Activated T-helper 2 cell treated with anti-CD3 and anti-CD28 coated beads, Interferon-gamma antibody, Interleukin-2, Interleukin-4, amounts not matched to agents 10 μg/mL and 5 μg/mL and 100 μg/mL, durations not matched to agents 14 hours and 24 hours and 36 hours (primary cell): ENCODE measurements around the gene DIP2B. TPM values are rescaled to one million over a fixed set of nuclear protein-coding genes. Genes with fewer than 3 reads are reported as not detected.

ENCODE experiments used
- DNase-seq: peaks from one replicate; pipeline ENCODE4 v3.0.0; 2021; ENCODE audit warnings: low spot score
- H3K27ac Mint-ChIP-seq: one replicate; pipeline ENCODE4 v1.8.0; 2021; ENCODE audit warnings: mixed read lengths
- H3K27me3 Mint-ChIP-seq: one replicate; pipeline ENCODE4 v1.8.0; 2021; ENCODE audit warnings: low read depth, mixed read lengths
- H3K36me3 Mint-ChIP-seq: one replicate; pipeline ENCODE4 v1.8.0; 2021; ENCODE audit warnings: low read depth, mixed read lengths
- H3K4me1 Mint-ChIP-seq: one replicate; pipeline ENCODE4 v1.8.0; 2021; ENCODE audit warnings: low read depth, mixed read lengths
- H3K4me3 Mint-ChIP-seq: one replicate; pipeline ENCODE4 v1.8.0; 2021; ENCODE audit warnings: low read depth, mild to moderate bottlenecking, moderate library complexity, mixed read lengths
- H3K9me3 Mint-ChIP-seq: one replicate; pipeline ENCODE4 v1.8.0; 2021; ENCODE audit warnings: mixed read lengths
- intact Hi-C: fragments of 100-400 bp; cut with micrococcal nuclease; formaldehyde crosslinking; loops from one replicate; pipeline ENCODE4 v1.15.1; 2023
- total RNA-seq: library from RNA; stranded (reverse); gene quantifications from 2 replicates; pipeline ENCODE4 v1.2.3, GENCODE V29; 2022

The DIP2B gene
- total RNA-seq, 1 donor from 2014 or later, result 27.4 TPM

DNA sequence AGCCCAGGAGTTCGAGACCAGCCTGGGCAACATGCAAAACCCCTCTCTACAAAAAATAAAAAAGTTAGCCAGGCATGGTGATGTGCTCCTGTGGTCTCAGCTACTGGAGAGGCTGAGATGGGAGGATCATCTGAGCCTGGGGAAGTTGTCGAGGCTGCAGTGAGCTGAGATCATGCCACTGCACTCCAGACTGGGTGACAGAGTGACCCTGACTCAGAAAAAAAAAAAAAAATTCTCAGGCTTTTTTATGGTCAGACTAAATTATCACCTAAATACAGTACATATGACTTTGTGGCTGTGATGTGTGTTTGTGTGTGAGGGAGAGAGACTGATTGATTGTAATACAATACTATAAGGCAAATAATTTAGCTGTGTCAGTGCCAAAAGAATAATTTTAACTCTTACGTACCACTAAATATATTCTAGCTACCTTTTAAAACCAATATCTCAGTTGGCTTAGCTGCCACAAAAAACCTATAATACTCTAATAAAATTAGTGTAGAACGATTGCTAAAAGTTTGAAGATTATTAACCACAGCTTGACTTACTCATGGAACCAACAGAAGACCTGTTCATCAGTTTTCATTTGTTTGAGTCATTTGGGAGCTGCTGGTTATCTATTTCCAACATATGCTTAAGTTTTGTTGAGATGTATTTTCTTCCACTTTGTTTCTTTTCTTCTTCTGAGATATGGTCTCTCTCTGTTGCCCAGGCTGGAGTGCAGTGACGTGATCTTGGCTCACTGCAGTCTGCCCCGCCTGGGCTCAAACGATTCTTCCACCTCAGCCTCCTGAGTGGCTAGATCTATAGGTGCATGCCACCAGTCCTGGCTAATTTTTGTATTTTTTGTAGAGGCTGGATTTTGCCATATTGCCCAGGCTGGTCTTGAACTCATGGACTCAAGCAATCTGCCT, 58.0 kb downstream of the DIP2B start:
- Mint-ChIP-seq H3K9me3 (no peaks in the 10 kb centered on the region), H3K36me3 (peaks cover 10% of the 10 kb centered on the region), H3K27me3 (no peaks in the 10 kb centered on the region), H3K4me1 (peaks cover 21% of the 10 kb centered on the region), H3K4me3 (no peak overlapping the region), H3K27ac (no peak overlapping the region)
- intact Hi-C loops, result no loop called here
- DNase-seq, result no peak

DNA sequence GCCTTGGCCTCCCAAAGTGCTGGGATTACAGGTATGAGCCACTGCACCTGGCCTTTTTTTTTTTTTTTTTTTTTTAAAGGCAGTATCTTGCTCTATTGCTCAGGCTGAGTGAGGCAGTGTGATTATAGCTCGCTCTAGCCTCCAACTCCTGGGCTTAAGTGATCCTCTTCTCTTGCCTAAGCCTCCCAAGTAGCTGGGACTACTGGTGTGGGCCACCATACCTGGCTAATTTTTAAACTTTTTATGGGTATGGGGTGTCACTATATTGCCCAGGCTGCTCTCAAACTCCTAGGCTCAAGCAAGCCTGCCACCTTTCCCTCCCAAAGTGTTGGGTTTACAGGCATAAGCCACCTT, 58.6 kb downstream of the DIP2B start:
- intact Hi-C loops, result no loop called here
- Mint-ChIP-seq H3K36me3 (peaks cover 8% of the 10 kb centered on the region), H3K27me3 (no peaks in the 10 kb centered on the region), H3K9me3 (no peaks in the 10 kb centered on the region), H3K27ac (no peak overlapping the region), H3K4me3 (no peak overlapping the region), H3K4me1 (peaks cover 23% of the 10 kb centered on the region)
- DNase-seq, result no peak

DNA sequence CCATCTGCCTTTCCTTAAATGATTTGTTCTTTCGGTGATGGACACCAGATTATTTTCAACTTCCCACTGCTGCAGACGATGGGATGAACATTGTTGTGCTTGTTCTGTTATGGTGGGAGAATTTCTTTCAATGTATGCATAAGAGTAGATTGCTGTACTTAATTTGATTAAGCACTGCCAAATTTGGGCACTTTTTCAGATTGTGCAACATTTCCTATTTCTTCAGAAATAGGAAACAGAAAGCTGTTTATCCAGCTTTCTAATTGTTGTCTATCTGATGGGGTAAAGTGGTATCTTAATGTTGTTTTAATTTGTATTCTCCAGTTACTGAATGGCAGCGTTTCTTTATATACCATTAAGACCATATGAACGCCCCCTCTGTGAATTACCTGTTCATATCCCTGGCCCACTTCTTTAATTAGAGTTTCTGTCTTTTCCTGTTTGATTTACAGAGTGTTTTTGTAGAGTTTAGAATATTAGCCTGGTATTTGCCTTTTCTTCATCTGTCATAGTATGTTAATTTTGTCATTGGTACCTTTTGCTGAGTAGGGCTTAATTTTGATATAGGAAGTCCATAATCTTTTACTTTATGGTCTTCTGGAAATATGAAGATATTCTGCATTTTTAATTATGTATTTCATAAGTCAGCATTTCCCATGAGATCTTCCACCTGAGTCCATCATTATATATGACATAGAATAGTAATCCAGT, 59.6 kb downstream of the DIP2B start:
- no peaks in the 10 kb centered on the region for H3K9me3 Mint-ChIP-seq
- intact Hi-C loops, result no loop called here
- DNase-seq, result no peak
- peaks cover 27% of the 10 kb centered on the region for H3K4me1 Mint-ChIP-seq
- H3K4me3 Mint-ChIP-seq, result no peak overlapping the region
- H3K27ac Mint-ChIP-seq, result no peak overlapping the region
- H3K36me3 Mint-ChIP-seq, result peaks cover 7% of the 10 kb centered on the region
- no peaks in the 10 kb centered on the region for H3K27me3 Mint-ChIP-seq

DNA sequence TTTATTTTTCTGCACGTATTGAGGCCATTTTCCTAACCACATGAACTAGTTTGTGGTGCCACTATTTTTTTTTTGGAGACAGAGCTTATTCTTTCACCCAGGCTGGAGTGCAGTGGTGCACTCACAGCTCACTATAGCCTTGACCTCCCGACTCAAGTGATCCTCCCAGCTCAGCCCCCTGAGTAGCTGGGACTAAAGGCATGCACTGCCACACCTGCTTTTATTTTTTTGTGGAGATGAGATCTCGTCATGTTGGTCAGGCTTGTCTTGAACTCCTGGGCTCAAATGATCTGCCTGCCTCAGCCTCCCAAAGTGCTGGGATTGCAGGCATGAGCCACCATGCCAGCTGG, 60.1 kb downstream of the DIP2B start:
- Mint-ChIP-seq H3K9me3 (no peaks in the 10 kb centered on the region), H3K4me3 (no peak overlapping the region), H3K4me1 (peaks cover 27% of the 10 kb centered on the region), H3K36me3 (peaks cover 7% of the 10 kb centered on the region), H3K27me3 (no peaks in the 10 kb centered on the region), H3K27ac (no peak overlapping the region)
- no peak for DNase-seq
- intact Hi-C loops, result no loop called here

DNA sequence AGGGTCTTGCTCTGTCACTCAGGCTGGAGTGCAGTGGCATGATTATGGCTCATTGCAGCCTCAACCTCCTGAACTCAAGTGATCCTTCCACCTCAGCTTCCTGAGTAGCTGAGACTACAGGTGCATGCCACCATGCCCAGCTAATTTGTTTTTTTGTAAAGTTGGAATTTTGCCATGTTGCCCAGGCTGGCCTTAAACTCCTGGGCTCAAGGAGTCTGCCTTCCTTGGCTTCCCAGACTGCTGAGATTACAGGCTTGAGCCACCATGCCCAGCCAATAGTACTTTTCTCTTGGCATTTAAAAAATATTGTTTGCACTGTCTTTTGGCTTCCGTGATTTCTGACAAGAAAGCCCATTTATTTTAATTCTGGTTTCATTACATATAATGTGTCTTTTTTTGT, 61.3 kb downstream of the DIP2B start:
- Mint-ChIP-seq H3K4me3 (no peak overlapping the region), H3K36me3 (peaks cover 7% of the 10 kb centered on the region), H3K27ac (no peak overlapping the region), H3K27me3 (no peaks in the 10 kb centered on the region), H3K4me1 (peaks cover 27% of the 10 kb centered on the region), H3K9me3 (no peaks in the 10 kb centered on the region)
- intact Hi-C loops, result no loop called here
- DNase-seq, result no peak

DNA sequence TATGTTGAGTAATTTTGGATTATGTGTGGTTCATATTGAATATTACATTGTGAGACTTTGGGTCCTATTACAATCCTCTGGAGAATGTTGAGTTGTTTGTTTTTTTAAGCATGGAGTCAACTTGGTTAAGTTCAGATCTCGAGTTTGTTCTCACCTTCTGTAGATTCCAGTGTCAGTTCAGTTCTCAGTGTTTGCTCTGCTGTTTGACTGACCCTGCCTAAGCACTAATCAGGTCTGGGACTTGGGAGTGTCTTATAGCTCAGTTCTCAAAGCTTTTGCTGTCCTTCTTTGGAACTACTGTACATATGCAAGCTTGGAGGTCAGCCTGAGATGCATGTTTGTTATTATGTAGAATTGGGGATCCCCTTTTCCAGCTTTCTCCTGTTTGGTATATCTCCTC, 63.1 kb downstream of the DIP2B start:
- Mint-ChIP-seq H3K27ac (no peak overlapping the region), H3K36me3 (peaks cover 7% of the 10 kb centered on the region), H3K27me3 (no peaks in the 10 kb centered on the region), H3K9me3 (no peaks in the 10 kb centered on the region), H3K4me3 (no peak overlapping the region), H3K4me1 (peaks cover 28% of the 10 kb centered on the region)
- intact Hi-C loops, result no loop called here
- no peak for DNase-seq

DNA sequence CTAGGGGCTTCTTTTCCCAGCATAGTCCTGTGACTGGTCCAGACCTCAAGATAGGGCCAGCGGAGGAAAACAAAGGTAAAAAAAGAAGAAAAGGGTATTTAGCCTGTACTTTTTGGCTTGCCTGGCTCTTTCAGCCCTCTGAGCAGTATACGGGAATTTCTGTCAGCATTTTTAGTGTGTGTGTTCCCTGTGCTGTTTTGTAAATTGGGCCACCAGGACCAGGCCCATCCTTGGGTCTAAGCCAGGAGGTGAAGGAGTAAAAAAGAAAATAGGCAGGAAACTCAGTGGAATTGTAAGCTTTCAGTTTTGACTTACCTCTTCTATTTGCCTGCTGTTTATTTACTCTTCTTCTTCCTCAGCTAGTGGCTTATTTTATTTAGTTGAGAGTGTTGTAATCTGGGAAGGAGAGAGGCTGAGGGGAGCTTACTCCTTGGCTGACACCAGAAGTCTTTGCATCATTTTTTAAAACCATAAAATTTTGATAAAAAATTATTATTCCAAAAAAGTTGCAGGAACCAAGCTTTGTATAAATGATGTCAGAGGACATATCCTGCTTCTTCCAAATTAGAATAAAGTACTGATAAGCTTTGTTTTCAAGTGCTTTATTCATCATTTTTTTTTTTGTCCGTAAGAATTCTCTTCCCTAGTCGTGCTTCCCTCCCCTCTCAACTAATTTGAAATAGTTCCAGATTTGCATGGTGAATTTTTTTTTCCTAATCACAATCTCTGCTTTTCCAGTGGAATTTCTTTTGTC, 63.7 kb downstream of the DIP2B start:
- Mint-ChIP-seq H3K27me3 (no peaks in the 10 kb centered on the region), H3K4me1 (peaks cover 31% of the 10 kb centered on the region), H3K27ac (no peak overlapping the region), H3K4me3 (no peak overlapping the region), H3K36me3 (peaks cover 7% of the 10 kb centered on the region), H3K9me3 (no peaks in the 10 kb centered on the region)
- intact Hi-C loops, result no loop called here
- no peak for DNase-seq

DNA sequence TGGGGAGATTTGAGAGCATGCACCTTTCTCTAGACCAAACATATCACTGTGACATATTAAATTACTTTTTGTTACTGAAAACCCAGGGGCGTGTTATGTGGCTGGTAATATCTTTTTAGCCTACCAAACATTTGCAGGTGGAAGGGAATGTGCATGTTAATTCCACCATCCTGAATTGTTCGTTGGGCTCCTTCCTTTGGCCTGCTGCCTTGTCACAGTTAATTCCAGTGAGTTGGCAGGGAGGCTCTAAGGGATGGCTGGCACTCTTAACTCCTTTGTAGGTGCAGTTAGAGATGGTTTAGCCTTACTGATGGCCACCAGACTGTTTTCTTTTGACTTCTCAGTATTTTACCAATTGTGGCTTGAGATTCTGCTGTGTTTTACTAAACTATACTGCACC, 64.5 kb downstream of the DIP2B start:
- Mint-ChIP-seq H3K4me1 (peaks cover 27% of the 10 kb centered on the region), H3K27ac (no peak overlapping the region), H3K9me3 (no peaks in the 10 kb centered on the region), H3K36me3 (peaks cover 4% of the 10 kb centered on the region), H3K27me3 (no peaks in the 10 kb centered on the region), H3K4me3 (no peak overlapping the region)
- intact Hi-C loops, result no loop called here
- no peak for DNase-seq

DNA sequence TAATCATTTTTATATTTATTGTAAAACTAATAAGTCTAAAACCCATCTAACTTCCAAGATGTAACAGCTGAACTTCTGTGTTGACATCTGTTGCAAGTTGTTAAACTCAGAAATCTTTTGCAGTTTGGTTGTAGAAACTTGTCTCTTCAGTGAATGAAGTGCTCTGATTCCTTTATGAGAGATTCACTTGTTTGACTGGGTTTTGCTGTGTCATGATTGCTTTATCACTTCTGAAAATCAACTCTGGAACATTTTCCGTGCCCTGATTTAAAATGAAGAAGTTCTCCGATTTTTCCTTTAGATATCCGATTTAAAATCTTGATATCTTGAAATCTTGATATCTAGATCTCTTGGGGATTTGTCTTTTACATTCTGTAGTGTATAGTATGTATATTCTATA, 65.1 kb downstream of the DIP2B start:
- no peak overlapping the region for H3K27ac Mint-ChIP-seq
- H3K4me1 Mint-ChIP-seq, result peaks cover 23% of the 10 kb centered on the region
- no peaks in the 10 kb centered on the region for H3K9me3 Mint-ChIP-seq
- H3K4me3 Mint-ChIP-seq, result no peak overlapping the region
- H3K27me3 Mint-ChIP-seq, result no peaks in the 10 kb centered on the region
- intact Hi-C loops, result no loop called here
- DNase-seq, result no peak
- H3K36me3 Mint-ChIP-seq, result peaks cover 4% of the 10 kb centered on the region

DNA sequence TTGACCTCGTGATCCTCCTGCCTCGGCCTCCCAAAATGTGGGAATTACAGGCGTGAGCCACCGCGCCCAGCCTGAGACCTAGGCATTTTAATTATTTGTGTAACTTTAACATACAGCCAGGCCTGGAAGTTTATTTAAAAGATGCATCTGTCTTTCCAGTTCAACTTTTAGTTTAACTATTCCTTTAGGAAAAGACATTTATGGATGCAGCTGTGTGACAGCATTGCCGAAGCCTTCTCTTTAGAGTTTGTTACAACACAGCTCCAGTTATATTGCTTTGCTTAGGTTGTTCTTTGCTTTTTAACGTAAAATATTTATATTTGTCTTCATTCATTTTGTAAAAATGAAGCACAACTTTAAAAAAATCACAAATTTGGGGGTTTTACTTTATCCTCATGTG, 67.0 kb downstream of the DIP2B start:
- Mint-ChIP-seq H3K36me3 (peaks cover 4% of the 10 kb centered on the region), H3K9me3 (no peaks in the 10 kb centered on the region), H3K4me3 (no peak overlapping the region), H3K27me3 (no peaks in the 10 kb centered on the region), H3K4me1 (peaks cover 21% of the 10 kb centered on the region), H3K27ac (no peak overlapping the region)
- intact Hi-C loops, result no loop called here
- DNase-seq, result no peak

DNA sequence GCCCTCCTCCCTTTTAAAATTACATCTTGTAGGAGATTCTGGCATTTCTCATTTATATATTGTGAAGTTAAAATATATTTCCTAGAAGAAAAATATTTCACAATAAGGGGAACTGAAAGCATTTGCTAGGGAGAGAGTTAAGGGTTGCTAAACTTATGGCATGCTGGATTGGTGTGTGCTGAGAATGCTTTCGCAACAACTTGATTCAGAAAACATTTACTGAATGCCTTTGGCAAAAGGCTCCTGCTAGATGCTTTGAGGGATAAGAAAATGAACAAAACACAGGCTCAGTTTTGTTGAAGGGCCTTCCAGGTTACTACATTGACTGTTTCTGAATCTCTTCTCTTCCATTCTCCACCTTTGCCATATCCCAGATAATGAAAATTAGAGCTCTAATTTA, 67.5 kb downstream of the DIP2B start:
- H3K9me3 Mint-ChIP-seq, result no peaks in the 10 kb centered on the region
- DNase-seq, result no peak
- H3K27ac Mint-ChIP-seq, result no peak overlapping the region
- intact Hi-C loops, result no loop called here
- no peak overlapping the region for H3K4me3 Mint-ChIP-seq
- H3K36me3 Mint-ChIP-seq, result peaks cover 4% of the 10 kb centered on the region
- peaks cover 21% of the 10 kb centered on the region for H3K4me1 Mint-ChIP-seq
- H3K27me3 Mint-ChIP-seq, result no peaks in the 10 kb centered on the region

DNA sequence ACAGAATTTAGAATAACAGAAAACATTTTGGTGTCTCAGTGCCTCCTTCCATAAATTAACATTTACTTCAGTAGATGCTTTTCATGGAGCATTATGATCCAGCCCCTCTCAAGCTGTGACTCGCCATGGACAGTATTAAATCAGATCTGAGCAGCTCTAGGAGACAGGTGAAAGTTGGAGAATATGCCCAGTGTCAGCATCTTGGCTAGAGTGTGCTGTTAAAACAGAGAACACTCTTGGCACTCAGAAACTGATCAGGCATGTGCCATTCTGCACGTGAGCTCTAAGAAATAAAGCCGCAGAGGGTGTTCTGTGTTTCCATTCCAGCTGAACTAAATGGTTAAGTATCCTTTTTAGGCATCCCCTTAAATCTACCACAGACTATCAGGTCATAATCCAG, 68.0 kb downstream of the DIP2B start:
- intact Hi-C loops, result no loop called here
- no peak overlapping the region for H3K4me3 Mint-ChIP-seq
- H3K27me3 Mint-ChIP-seq, result no peaks in the 10 kb centered on the region
- H3K27ac Mint-ChIP-seq, result no peak overlapping the region
- no peaks in the 10 kb centered on the region for H3K9me3 Mint-ChIP-seq
- peaks cover 22% of the 10 kb centered on the region for H3K4me1 Mint-ChIP-seq
- DNase-seq, result no peak
- peaks cover 2% of the 10 kb centered on the region for H3K36me3 Mint-ChIP-seq

DNA sequence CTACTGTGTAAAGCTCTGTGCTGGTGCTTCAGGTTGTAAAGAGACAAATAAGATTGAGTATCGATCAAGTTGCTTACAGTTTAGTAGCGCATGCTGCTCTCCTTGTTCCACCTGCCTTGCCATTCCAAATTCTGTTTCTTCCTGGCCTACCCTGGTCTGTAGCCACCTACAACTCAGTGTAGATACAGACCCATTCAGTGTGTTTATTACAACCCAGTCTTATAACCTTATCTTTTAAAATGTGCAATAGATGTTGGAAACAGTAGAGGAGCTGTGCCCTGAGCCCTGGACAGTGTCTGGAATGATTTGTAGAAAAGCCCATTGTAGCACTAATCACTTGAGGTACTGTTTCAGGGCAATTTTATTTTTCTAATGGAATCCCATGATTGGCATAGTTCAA, 68.5 kb downstream of the DIP2B start:
- H3K9me3 Mint-ChIP-seq, result no peaks in the 10 kb centered on the region
- no peak overlapping the region for H3K27ac Mint-ChIP-seq

More for the DNA sequence above, 68.5 kb downstream of the DIP2B start:
- intact Hi-C loops, result no loop called here
- Mint-ChIP-seq H3K4me3 (no peak overlapping the region), H3K4me1 (peaks cover 19% of the 10 kb centered on the region), H3K27me3 (no peaks in the 10 kb centered on the region), H3K36me3 (no peaks in the 10 kb centered on the region)
- no peak for DNase-seq
